Activated T-cell treated with anti-CD3 and anti-CD28 coated beads, Interleukin-2, amount 50 U/mL, for 4 hours (primary cell): Measurements from ENCODE around the gene SLC27A6. TPM values are rescaled to one million over a fixed set of nuclear protein-coding genes. Genes with fewer than 3 reads are reported as not detected.

Source experiments
- ATAC-seq, 2 donors: fragments of 200-7000 bp; cut with Tn5 transposase; one replicate each; pipeline ENCODE4 v1.10.0; 2021
- DNase-seq: peaks from one replicate; pipeline ENCODE4 v3.0.0-alpha.2; 2020
- H3K27me3 Mint-ChIP-seq: one replicate; pipeline ENCODE4 v1.8.0; 2021; ENCODE audit warnings: low read depth, mixed read lengths
- H3K36me3 Mint-ChIP-seq: one replicate; pipeline ENCODE4 v1.8.0; 2022; ENCODE audit warnings: mixed read lengths; ENCODE audit not compliant: insufficient read depth
- H3K4me1 Mint-ChIP-seq: one replicate; pipeline ENCODE4 v1.8.0; 2021; ENCODE audit warnings: low read depth, mixed read lengths
- H3K4me3 Mint-ChIP-seq: one replicate; pipeline ENCODE4 v1.8.0; 2021; ENCODE audit warnings: mild to moderate bottlenecking, moderate library complexity, mixed read lengths
- H3K9me3 Mint-ChIP-seq: one replicate; pipeline ENCODE4 v1.8.0; 2021; ENCODE audit warnings: mixed read lengths
- total RNA-seq, 3 donors: library from RNA; stranded (reverse); gene quantifications; one replicate each; pipeline ENCODE4 v1.2.1, GENCODE V29; 2021

Gene SLC27A6
- total RNA-seq, 3 donors from 2014 or later = not detected

GRCh38 chr5:128966846-128967245 lies 1.6 kb downstream of the SLC27A6 start:
- Mint-ChIP-seq H3K27me3 (peaks cover 11% of the 10 kb centered on the region), H3K9me3 (no peaks in the 10 kb centered on the region), H3K4me3 (no peak overlapping the region), H3K36me3 (no peaks in the 10 kb centered on the region), H3K4me1 (no peaks in the 10 kb centered on the region)
- ATAC-seq = no peak
- no peak for DNase-seq

- no peak for ATAC-seq
- Mint-ChIP-seq H3K36me3 (no peaks in the 10 kb centered on the region), H3K4me3 (no peak overlapping the region), H3K27me3 (peaks cover 6% of the 10 kb centered on the region), H3K9me3 (peaks cover 5% of the 10 kb centered on the region), H3K4me1 (no peaks in the 10 kb centered on the region)
- no peak for DNase-seq
Measured at GRCh38 chr5:128973244-128973643, 8.0 kb downstream of the SLC27A6 start.

GRCh38 chr5:128974567-128974966 lies 9.3 kb downstream of the SLC27A6 start:
- peaks cover 6% of the 10 kb centered on the region for H3K27me3 Mint-ChIP-seq
- no peak for DNase-seq
- H3K4me3 Mint-ChIP-seq = no peak overlapping the region
- no peak for ATAC-seq
- no peaks in the 10 kb centered on the region for H3K36me3 Mint-ChIP-seq
- H3K4me1 Mint-ChIP-seq = no peaks in the 10 kb centered on the region
- peaks cover 5% of the 10 kb centered on the region for H3K9me3 Mint-ChIP-seq

GRCh38 chr5:128979761-128980160 lies 14.5 kb downstream of the SLC27A6 start:
- no peak for ATAC-seq
- H3K4me3 Mint-ChIP-seq = no peak overlapping the region
- H3K36me3 Mint-ChIP-seq = no peaks in the 10 kb centered on the region
- DNase-seq = no peak
- no peaks in the 10 kb centered on the region for H3K9me3 Mint-ChIP-seq
- H3K4me1 Mint-ChIP-seq = no peaks in the 10 kb centered on the region
- peaks cover 3% of the 10 kb centered on the region for H3K27me3 Mint-ChIP-seq

GRCh38 chr5:128980917-128981316 lies 15.6 kb downstream of the SLC27A6 start:
- Mint-ChIP-seq H3K9me3 (no peaks in the 10 kb centered on the region), H3K27me3 (peaks cover 1% of the 10 kb centered on the region), H3K36me3 (no peaks in the 10 kb centered on the region), H3K4me3 (no peak overlapping the region), H3K4me1 (no peaks in the 10 kb centered on the region)
- DNase-seq = no peak
- no peak for ATAC-seq

- ATAC-seq (no peak), DNase-seq (no peak)
- Mint-ChIP-seq H3K4me3 (no peak overlapping the region), H3K9me3 (no peaks in the 10 kb centered on the region), H3K4me1 (no peaks in the 10 kb centered on the region), H3K36me3 (no peaks in the 10 kb centered on the region), H3K27me3 (peaks cover 1% of the 10 kb centered on the region)
Measured at GRCh38 chr5:128984480-128984879, 19.2 kb downstream of the SLC27A6 start.

- Mint-ChIP-seq H3K36me3 (no peaks in the 10 kb centered on the region), H3K4me3 (no peak overlapping the region), H3K4me1 (no peaks in the 10 kb centered on the region), H3K9me3 (no peaks in the 10 kb centered on the region), H3K27me3 (peaks cover 1% of the 10 kb centered on the region)
- ATAC-seq (no peak), DNase-seq (no peak)
Measured at GRCh38 chr5:128988476-128988875, 23.2 kb downstream of the SLC27A6 start.

- no peaks in the 10 kb centered on the region for H3K4me1 Mint-ChIP-seq
- H3K4me3 Mint-ChIP-seq = no peak overlapping the region
- H3K9me3 Mint-ChIP-seq = no peaks in the 10 kb centered on the region
Measured at GRCh38 chr5:129001841-129002526, 36.7 kb downstream of the SLC27A6 start.

GRCh38 chr5:129002527-129002842 lies 37.2 kb downstream of the SLC27A6 start:
- no peaks in the 10 kb centered on the region for H3K4me1 Mint-ChIP-seq
- no peaks in the 10 kb centered on the region for H3K9me3 Mint-ChIP-seq
- H3K27me3 Mint-ChIP-seq = no peaks in the 10 kb centered on the region
- DNase-seq = no peak
- ATAC-seq = no peak
- no peak overlapping the region for H3K4me3 Mint-ChIP-seq
- H3K36me3 Mint-ChIP-seq = no peaks in the 10 kb centered on the region

More at GRCh38 chr5:129001841-129002526, 36.7 kb downstream of the SLC27A6 start:
- Mint-ChIP-seq H3K36me3 (no peaks in the 10 kb centered on the region), H3K27me3 (no peaks in the 10 kb centered on the region)
- ATAC-seq = no peak
- no peak for DNase-seq

GRCh38 chr5:129003232-129003631 lies 37.9 kb downstream of the SLC27A6 start:
- no peaks in the 10 kb centered on the region for H3K27me3 Mint-ChIP-seq

GRCh38 chr5:129014185-129014584 lies 48.9 kb downstream of the SLC27A6 start:
- H3K4me1 Mint-ChIP-seq = no peaks in the 10 kb centered on the region
- DNase-seq (no peak), ATAC-seq (no peak)
- H3K4me3 Mint-ChIP-seq = no peak overlapping the region
- no peaks in the 10 kb centered on the region for H3K36me3 Mint-ChIP-seq
- no peaks in the 10 kb centered on the region for H3K9me3 Mint-ChIP-seq
- H3K27me3 Mint-ChIP-seq = no peaks in the 10 kb centered on the region

More at GRCh38 chr5:129003232-129003631, 37.9 kb downstream of the SLC27A6 start:
- Mint-ChIP-seq H3K4me1 (no peaks in the 10 kb centered on the region), H3K4me3 (no peak overlapping the region), H3K36me3 (no peaks in the 10 kb centered on the region), H3K9me3 (no peaks in the 10 kb centered on the region)
- DNase-seq (no peak), ATAC-seq (no peak)

GRCh38 chr5:129018837-129019236 lies 53.5 kb downstream of the SLC27A6 start:
- H3K4me3 Mint-ChIP-seq = no peak overlapping the region
- ATAC-seq = no peak

GRCh38 chr5:129019401-129019908 lies 54.2 kb downstream of the SLC27A6 start:
- Mint-ChIP-seq H3K4me3 (no peak overlapping the region), H3K9me3 (no peaks in the 10 kb centered on the region), H3K4me1 (no peaks in the 10 kb centered on the region), H3K36me3 (no peaks in the 10 kb centered on the region), H3K27me3 (no peaks in the 10 kb centered on the region)
- ATAC-seq (no peak), DNase-seq (no peak)

More at GRCh38 chr5:129018837-129019236, 53.5 kb downstream of the SLC27A6 start:
- Mint-ChIP-seq H3K36me3 (no peaks in the 10 kb centered on the region), H3K4me1 (no peaks in the 10 kb centered on the region), H3K27me3 (no peaks in the 10 kb centered on the region), H3K9me3 (no peaks in the 10 kb centered on the region)
- DNase-seq = no peak

GRCh38 chr5:129020683-129021082 lies 55.4 kb downstream of the SLC27A6 start:
- ATAC-seq (no peak), DNase-seq (no peak)
- Mint-ChIP-seq H3K27me3 (peaks cover 3% of the 10 kb centered on the region), H3K4me3 (no peak overlapping the region), H3K9me3 (no peaks in the 10 kb centered on the region), H3K36me3 (no peaks in the 10 kb centered on the region), H3K4me1 (no peaks in the 10 kb centered on the region)

GRCh38 chr5:129021744-129022143 lies 56.5 kb downstream of the SLC27A6 start:
- no peaks in the 10 kb centered on the region for H3K9me3 Mint-ChIP-seq
- DNase-seq = no peak
- H3K36me3 Mint-ChIP-seq = no peaks in the 10 kb centered on the region
- no peak overlapping the region for H3K4me3 Mint-ChIP-seq
- no peak for ATAC-seq
- no peaks in the 10 kb centered on the region for H3K4me1 Mint-ChIP-seq
- peaks cover 3% of the 10 kb centered on the region for H3K27me3 Mint-ChIP-seq
